ENCODE measurements around the gene STARD8.

Gene STARD8

GRCh38 chrX:68708503-68709290 is 61.2 kb downstream of the STARD8 start:
- TF ChIP-seq GABPA (IDR thresholded peaks at IDR 0.05; ENCODE audit: low read depth), result no peak
- no peak overlapping the region for H3K27ac ChIP-seq (replicated peaks)
- DNase-seq (ENCODE audit: low read depth in 1 of 2, low spot score in 1 of 2), result no peak

GRCh38 chrX:68710870-68711576 is 63.6 kb downstream of the STARD8 start:
- no peak for TF ChIP-seq GABPA (IDR thresholded peaks at IDR 0.05; ENCODE audit: low read depth)
- TF ChIP-seq REST (IDR thresholded peaks at IDR 0.05; ENCODE audit: insufficient replicate concordance, low read depth), result no peak
- TF ChIP-seq SPI1 (IDR thresholded peaks at IDR 0.05; ENCODE audit: borderline replicate concordance, low read depth), result no peak
- peak; percentile 32 for TF ChIP-seq CTCF (IDR thresholded peaks at IDR 0.05; ENCODE audit: insufficient read depth, low read length)
- H3K4me3 ChIP-seq (replicated peaks; ENCODE audit: insufficient read depth, low read length), result no peak overlapping the region
- no peak for DNase-seq (ENCODE audit: low read depth in 1 of 2, low spot score in 1 of 2)
- no peaks in the 10 kb centered on the region for H3K27me3 ChIP-seq (ENCODE audit: insufficient read depth, poor library complexity, severe bottlenecking)
- no peak overlapping the region for H3K27ac ChIP-seq (replicated peaks)

More at GRCh38 chrX:68708503-68709290, 61.2 kb downstream of the STARD8 start:
- Histone ChIP-seq H3K27me3 (ENCODE audit: insufficient read depth, poor library complexity, severe bottlenecking) (no peaks in the 10 kb centered on the region), H3K4me3 (replicated peaks; ENCODE audit: insufficient read depth, low read length) (no peak overlapping the region)

GRCh38 chrX:68711845-68712244 is 64.4 kb downstream of the STARD8 start:
- H3K27me3 ChIP-seq (ENCODE audit: insufficient read depth, poor library complexity, severe bottlenecking), result no peaks in the 10 kb centered on the region
- no peak overlapping the region for H3K4me3 ChIP-seq (replicated peaks; ENCODE audit: insufficient read depth, low read length)
- TF ChIP-seq REST (IDR thresholded peaks at IDR 0.05; ENCODE audit: insufficient replicate concordance, low read depth) (no peak), POLR2AphosphoS5 (IDR thresholded peaks at IDR 0.05; ENCODE audit: low read depth) (no peak), CTCF (IDR thresholded peaks at IDR 0.05; ENCODE audit: insufficient read depth, low read length) (no peak), GABPA (IDR thresholded peaks at IDR 0.05; ENCODE audit: low read depth) (no peak), SPI1 (IDR thresholded peaks at IDR 0.05; ENCODE audit: borderline replicate concordance, low read depth) (no peak)
- DNase-seq (ENCODE audit: low read depth in 1 of 2, low spot score in 1 of 2), result no peak
- no peak overlapping the region for H3K27ac ChIP-seq (replicated peaks)

- TF ChIP-seq CTCF (IDR thresholded peaks at IDR 0.05; ENCODE audit: insufficient read depth, low read length) (no peak), REST (IDR thresholded peaks at IDR 0.05; ENCODE audit: insufficient replicate concordance, low read depth) (no peak), POLR2AphosphoS5 (IDR thresholded peaks at IDR 0.05; ENCODE audit: low read depth) (no peak), SPI1 (IDR thresholded peaks at IDR 0.05; ENCODE audit: borderline replicate concordance, low read depth) (no peak), GABPA (IDR thresholded peaks at IDR 0.05; ENCODE audit: low read depth) (no peak)
- H3K27ac ChIP-seq (replicated peaks), result no peak overlapping the region
- DNase-seq (ENCODE audit: low read depth in 1 of 2, low spot score in 1 of 2), result no peak
- H3K27me3 ChIP-seq (ENCODE audit: insufficient read depth, poor library complexity, severe bottlenecking), result no peaks in the 10 kb centered on the region
- H3K4me3 ChIP-seq (replicated peaks; ENCODE audit: insufficient read depth, low read length), result no peak overlapping the region
Measured at GRCh38 chrX:68714856-68715255, 67.4 kb downstream of the STARD8 start.

Measured in HL-60 (cell line).